HL-60 (cell line): ENCODE results near the gene KCNJ4.

ENCODE experiments used
- DNase-seq, 2 experiments: peaks; one replicate each; pipeline ENCODE4 v3.0.0-alpha.2; 2010 to 2020; ENCODE audit warnings: low read depth in 1 of 2, low spot score in 1 of 2
- H3K27ac ChIP-seq: fragments of 250-450 bp; sonication (Bioruptor Pico); replicated peaks from 2 replicates; pipeline ENCODE4 v1.5.1; 2020; ENCODE audit warnings: mild to moderate bottlenecking, moderate library complexity
- H3K27me3 ChIP-seq: fragments of 250-450 bp; sonication (Bioruptor Pico); 2 replicates; pipeline ENCODE4 v1.5.1; 2021; ENCODE audit warnings: mild to moderate bottlenecking, moderate library complexity; ENCODE audit not compliant: insufficient read depth, poor library complexity, severe bottlenecking
- H3K4me3 ChIP-seq: replicated peaks from 2 replicates; pipeline ENCODE4 v1.5.1; 2011; ENCODE audit warnings: mild to moderate bottlenecking, control low read depth, low read length; ENCODE audit not compliant: insufficient read depth
- GABPA ChIP-seq: IDR thresholded peaks from 2 replicates; pipeline ENCODE4 v1.6.1; 2012; ENCODE audit warnings: low read depth
- POLR2AphosphoS5 ChIP-seq: IDR thresholded peaks from 2 replicates; pipeline ENCODE4 v1.6.1; 2012; ENCODE audit warnings: low read depth
- REST ChIP-seq: IDR thresholded peaks from 2 replicates; pipeline ENCODE4 v1.6.1; 2012; ENCODE audit warnings: low read depth; ENCODE audit not compliant: insufficient replicate concordance
- SPI1 ChIP-seq: IDR thresholded peaks from 2 replicates; pipeline ENCODE4 v1.6.1; 2012; ENCODE audit warnings: low read depth, mild to moderate bottlenecking, borderline replicate concordance
- TF ChIP-seq, protein P1 (sequence below): IDR thresholded peaks from one replicate; pipeline ENCODE4 v1.5.1; 2011; ENCODE audit warnings: low read length, control low read depth, inconsistent platforms; ENCODE audit not compliant: insufficient read depth

Gene KCNJ4

DNA sequence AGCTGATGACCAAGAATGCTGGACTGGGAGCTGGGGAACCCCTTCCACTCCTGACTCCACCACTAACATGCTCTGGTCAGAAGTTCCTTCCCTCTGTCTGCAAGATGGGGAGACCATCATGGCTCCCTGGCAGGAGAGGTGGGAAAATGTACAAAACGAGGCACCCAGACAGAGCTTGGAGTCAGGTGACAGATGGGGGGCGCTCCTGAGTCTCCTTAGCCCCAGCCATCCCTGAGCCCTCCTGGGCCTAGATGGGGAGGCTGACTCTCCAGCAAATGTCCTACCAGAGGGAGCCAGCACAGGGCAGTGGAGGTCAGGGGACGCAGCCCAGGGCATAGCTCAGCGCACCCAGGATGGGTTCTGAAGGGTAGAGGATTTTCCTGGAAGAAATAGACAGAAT lies 20.0 kb downstream of the KCNJ4 start:
- no peak overlapping the region for H3K4me3 ChIP-seq
- no peak for DNase-seq
- no peak overlapping the region for H3K27ac ChIP-seq
- H3K27me3 ChIP-seq: no peaks in the 10 kb centered on the region
- TF ChIP-seq SPI1 (no peak), GABPA (no peak)
- TF ChIP-seq, protein P1, sequence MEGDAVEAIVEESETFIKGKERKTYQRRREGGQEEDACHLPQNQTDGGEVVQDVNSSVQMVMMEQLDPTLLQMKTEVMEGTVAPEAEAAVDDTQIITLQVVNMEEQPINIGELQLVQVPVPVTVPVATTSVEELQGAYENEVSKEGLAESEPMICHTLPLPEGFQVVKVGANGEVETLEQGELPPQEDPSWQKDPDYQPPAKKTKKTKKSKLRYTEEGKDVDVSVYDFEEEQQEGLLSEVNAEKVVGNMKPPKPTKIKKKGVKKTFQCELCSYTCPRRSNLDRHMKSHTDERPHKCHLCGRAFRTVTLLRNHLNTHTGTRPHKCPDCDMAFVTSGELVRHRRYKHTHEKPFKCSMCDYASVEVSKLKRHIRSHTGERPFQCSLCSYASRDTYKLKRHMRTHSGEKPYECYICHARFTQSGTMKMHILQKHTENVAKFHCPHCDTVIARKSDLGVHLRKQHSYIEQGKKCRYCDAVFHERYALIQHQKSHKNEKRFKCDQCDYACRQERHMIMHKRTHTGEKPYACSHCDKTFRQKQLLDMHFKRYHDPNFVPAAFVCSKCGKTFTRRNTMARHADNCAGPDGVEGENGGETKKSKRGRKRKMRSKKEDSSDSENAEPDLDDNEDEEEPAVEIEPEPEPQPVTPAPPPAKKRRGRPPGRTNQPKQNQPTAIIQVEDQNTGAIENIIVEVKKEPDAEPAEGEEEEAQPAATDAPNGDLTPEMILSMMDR: no peak

- no peak for DNase-seq
- Histone ChIP-seq H3K27ac (no peak overlapping the region), H3K4me3 (no peak overlapping the region), H3K27me3 (no peaks in the 10 kb centered on the region)
- TF ChIP-seq, protein P1: no peak
- no peak for TF ChIP-seq GABPA
- no peak for TF ChIP-seq REST
- TF ChIP-seq POLR2AphosphoS5: no peak
- no peak for TF ChIP-seq SPI1
Observed at GRCh38 chr22:38433871-38434270, 21.1 kb downstream of the KCNJ4 start.

DNA sequence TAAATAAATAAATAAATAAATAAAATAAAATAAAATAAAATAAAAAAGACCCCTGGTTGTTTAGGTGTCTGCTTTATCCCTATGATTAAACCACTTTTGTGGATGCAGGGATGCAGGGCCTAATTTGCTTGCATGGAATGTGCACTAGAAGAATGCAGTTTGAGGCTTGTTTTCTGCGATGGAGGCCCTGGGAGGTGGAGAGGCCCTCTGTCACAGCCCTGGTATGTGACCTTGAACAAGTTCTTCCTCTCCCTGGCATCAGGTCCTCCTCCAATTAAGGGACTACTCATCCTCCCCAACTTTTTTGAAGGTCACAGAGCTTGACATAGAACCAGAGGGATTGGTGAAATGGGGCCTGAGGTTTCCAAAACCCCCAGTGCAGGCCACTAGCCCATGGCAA lies 22.7 kb downstream of the KCNJ4 start:
- no peak overlapping the region for H3K27ac ChIP-seq

More for the DNA sequence above, 22.7 kb downstream of the KCNJ4 start:
- no peaks in the 10 kb centered on the region for H3K27me3 ChIP-seq
- TF ChIP-seq REST (no peak), SPI1 (no peak), POLR2AphosphoS5 (no peak), GABPA (no peak)
- TF ChIP-seq, protein P1: no peak
- DNase-seq: no peak
- H3K4me3 ChIP-seq: no peak overlapping the region
